GM12878 (cell line): ENCODE results near the gene PYGM. TPM values are rescaled to one million over a fixed set of nuclear protein-coding genes. Genes with fewer than 3 reads are reported as not detected.
A peak's percentile ranks its signal among the peaks of the same experiment; 100 is the strongest.

Experiments
- BCL3 ChIP-seq: IDR thresholded peaks from 2 replicates; pipeline ENCODE4 v1.6.1; 2011; ENCODE audit warnings: borderline replicate concordance, low read depth, mild to moderate bottlenecking, moderate library complexity, low read length; ENCODE audit not compliant: insufficient read depth, poor library complexity, severe bottlenecking
- ESRRA ChIP-seq: IDR thresholded peaks from 2 replicates; pipeline ENCODE4 v1.6.1; 2012; ENCODE audit warnings: mild to moderate bottlenecking, low read length, improper control_type of control experiment
- FOS ChIP-seq: IDR thresholded peaks from 3 replicates; pipeline ENCODE4 v1.6.1; 2011; ENCODE audit warnings: borderline replicate concordance; ENCODE audit not compliant: insufficient read length; ENCODE audit errors: extremely low read depth
- KDM1A ChIP-seq: fragments of 200-600 bp; sonication (generic); IDR thresholded peaks from 2 replicates; pipeline ENCODE4 v1.6.1; 2016; ENCODE audit warnings: borderline replicate concordance
- MLLT1 ChIP-seq: fragments of 450-650 bp; IDR thresholded peaks from 2 replicates; pipeline ENCODE4 v1.6.1; 2016; ENCODE audit warnings: mild to moderate bottlenecking
- NR2C1 ChIP-seq: fragments of 450-650 bp; IDR thresholded peaks from 2 replicates; pipeline ENCODE4 v1.6.1; 2017; ENCODE audit warnings: antibody characterized with exemption, mild to moderate bottlenecking, moderate library complexity
- PML ChIP-seq: IDR thresholded peaks from 2 replicates; pipeline ENCODE4 v1.6.1; 2012; ENCODE audit warnings: low read length, inconsistent platforms
- RB1 ChIP-seq: fragments of 450-650 bp; formaldehyde crosslinking; IDR thresholded peaks from 2 replicates; pipeline ENCODE4 v1.6.1; 2017; ENCODE audit warnings: mild to moderate bottlenecking, borderline replicate concordance
- RCOR1 ChIP-seq: conservative IDR thresholded peaks from 2 replicates; pipeline ENCODE4 v1.6.1; 2012; ENCODE audit warnings: low read depth, low read length, improper control_type of control experiment
- RELB ChIP-seq: fragments of 450-650 bp; IDR thresholded peaks from 2 replicates; pipeline ENCODE4 v1.6.1; 2017; ENCODE audit warnings: low read depth, mild to moderate bottlenecking, moderate library complexity
- SIX5 ChIP-seq: IDR thresholded peaks from 2 replicates; pipeline ENCODE4 v1.6.1; 2011; ENCODE audit warnings: mild to moderate bottlenecking, low read depth, low read length, moderate library complexity; ENCODE audit not compliant: severe bottlenecking
- YBX1 ChIP-seq: fragments of 450-650 bp; IDR thresholded peaks from 2 replicates; pipeline ENCODE4 v1.6.1; 2016; ENCODE audit warnings: antibody characterized with exemption
- ZBTB4 ChIP-seq: fragments of 450-650 bp; formaldehyde crosslinking; IDR thresholded peaks from 2 replicates; pipeline ENCODE4 v1.4.0; 2022; ENCODE audit warnings: mild to moderate bottlenecking, moderate library complexity
- ZBTB40 ChIP-seq: fragments of 450-650 bp; IDR thresholded peaks from 2 replicates; pipeline ENCODE4 v1.6.1; 2016; ENCODE audit warnings: mild to moderate bottlenecking, moderate library complexity, borderline replicate concordance
- polyA plus RNA-seq, 11 experiments: library from polyadenylated mRNA; depleted of rRNA in 4 of 11; unstranded in 6 of 11; stranded (reverse) in 5 of 11; fragments of >200 nt; fragmentation: Nextera tagmentation in 4 of 11; fragmentation: Illumina TruSeq in 1 of 11; extraction: Ambion mirVana in 4 of 11; extraction: Trizol in 1 of 11; gene quantifications; 1 replicate in 1 of 11; 2 replicates in 10 of 11; pipeline versions ENCODE4 v1.2.1 to v1.2.3, GENCODE V29; 2011 to 2016; ENCODE audit warnings: inconsistent platforms in 2 of 11, missing spikeins in 2 of 11, low read depth in 1 of 11
- total RNA-seq, 4 experiments: library from RNA; depleted of rRNA in 3 of 4; stranded (reverse); fragments of >200 nt in 3 of 4; fragmentation: Illumina TruSeq in 1 of 4; extraction: Trizol in 1 of 4; gene quantifications; 2 replicates each; pipeline versions ENCODE4 v1.2.1 to v1.2.3, GENCODE V29; 2013 to 2021

The PYGM gene
- total and polyA plus RNA-seq, 10 of the 15 experiments (the other 5 are each of a cell fraction or from before 2014, with no cell fraction given): 0.04 to 3.7 (median 0.27) TPM; not detected in 1

- TF ChIP-seq ZBTB4 (no peak), PML (no peak), NR2C1 (no peak; the same call in 1 of the 2 replicates), KDM1A (no peak), ESRRA (no peak), MLLT1 (no peak), BCL3 (no peak), RELB (no peak), YBX1 (no peak), SIX5 (no peak), ZBTB40 (0 out of 2 replicates have a peak, but pooled peaks have one; percentile 11), RB1 (no peak), RCOR1 (no peak), FOS (no peak)
Measured at GRCh38 chr11:64742087-64742888, 17.5 kb downstream of the PYGM start (continued).
